Measurements from ENCODE around the gene NKIRAS2. TPM values are rescaled to one million over a fixed set of nuclear protein-coding genes. Genes with fewer than 3 reads are reported as not detected.

Gene NKIRAS2
- total RNA-seq, 1 experiment from 2014 or later = 22.4 TPM

GRCh38 chr17:42065201-42065600, 45.3 kb downstream of the NKIRAS2 start:
- Histone ChIP-seq H3K27me3 (ENCODE audit: control insufficient read depth, insufficient read depth, low read length) (no peaks in the 10 kb centered on the region), H3K4me3 (ENCODE audit: low read depth in 2 of 2, low read length in 2 of 2) (no peak overlapping the region), H3K27ac (ENCODE audit: low read length) (no peak overlapping the region), H3K4me1 (ENCODE audit: control insufficient read depth, insufficient read depth, low read length) (peaks cover 6% of the 10 kb centered on the region; the same call in 1 of the 2 replicates), H3K9me3 (ENCODE audit: control insufficient read depth, insufficient read depth, low read depth, low read length) (no peaks in the 10 kb centered on the region), H3K36me3 (ENCODE audit: control insufficient read depth, insufficient read depth, low read length) (no peaks in the 10 kb centered on the region)
- DNase-seq (ENCODE audit: low read depth, low spot score) (no peak), ATAC-seq (no peak)
- BruUV-seq (replicated peaks) = no TSS peak
- intact Hi-C loops (cut with micrococcal nuclease; ENCODE audit: unreplicated experiment) = no loop called here
- no peak for TF ChIP-seq POLR2AphosphoS5 (IDR thresholded peaks at IDR 0.05; ENCODE audit: low read depth, low read length)
- no peak for TF ChIP-seq CTCF (IDR thresholded peaks at IDR 0.05)
- no peak for TF ChIP-seq TCF7L2 (IDR thresholded peaks at IDR 0.05; ENCODE audit: low read depth, low read length)
- TF ChIP-seq SIN3A (IDR thresholded peaks at IDR 0.05; ENCODE audit: borderline replicate concordance, insufficient read depth, low read depth, low read length) = no peak
- ChIA-PET CTCF (no interaction called here), POLR2A (interaction anchor here (0.5 kb wide), 1 partner anchor 31 kb away, joined by 5 read pairs; no protein-coding TSS in a partner anchor)
- in situ Hi-C loops (cut with HindIII; ENCODE audit: low pct_unique_long_range_greater_than_20kb, low sequenced_read_pairs) = no loop called here

- peak; percentile 56 for ATAC-seq
- intact Hi-C loops (cut with micrococcal nuclease; ENCODE audit: unreplicated experiment) = no loop called here
- POLR2A ChIA-PET = no interaction called here
Observed at GRCh38 chr17:42067371-42068091, 47.6 kb downstream of the NKIRAS2 start.

GRCh38 chr17:42068979-42069378, 49.1 kb downstream of the NKIRAS2 start:
- in situ Hi-C loops (cut with HindIII; ENCODE audit: low pct_unique_long_range_greater_than_20kb, low sequenced_read_pairs) = no loop called here
- Histone ChIP-seq H3K4me1 (ENCODE audit: control insufficient read depth, insufficient read depth, low read length) (peaks cover 4% of the 10 kb centered on the region; the same call in 1 of the 2 replicates), H3K27me3 (ENCODE audit: control insufficient read depth, insufficient read depth, low read length) (no peaks in the 10 kb centered on the region), H3K9me3 (ENCODE audit: control insufficient read depth, insufficient read depth, low read depth, low read length) (no peaks in the 10 kb centered on the region), H3K4me3 (ENCODE audit: low read depth in 2 of 2, low read length in 2 of 2) (no peak overlapping the region), H3K27ac (ENCODE audit: low read length) (no peak overlapping the region), H3K36me3 (ENCODE audit: control insufficient read depth, insufficient read depth, low read length) (no peaks in the 10 kb centered on the region)
- ChIA-PET POLR2A (no interaction called here), CTCF (no interaction called here)
- no peak for TF ChIP-seq SIN3A (IDR thresholded peaks at IDR 0.05; ENCODE audit: borderline replicate concordance, insufficient read depth, low read depth, low read length)
- TF ChIP-seq REST (IDR thresholded peaks at IDR 0.05; ENCODE audit: insufficient read depth in 1 of 2, low read depth in 2 of 2, low read length in 1 of 2) = no peak
- TF ChIP-seq TCF7L2 (IDR thresholded peaks at IDR 0.05; ENCODE audit: low read depth, low read length) = no peak
- no peak for TF ChIP-seq CTCF (IDR thresholded peaks at IDR 0.05)
- TF ChIP-seq POLR2AphosphoS5 (IDR thresholded peaks at IDR 0.05; ENCODE audit: low read depth, low read length) = no peak
- DNase-seq (ENCODE audit: low read depth, low spot score) (no peak), ATAC-seq (no peak)
- BruUV-seq (replicated peaks) = no TSS peak
- intact Hi-C loops (cut with micrococcal nuclease; ENCODE audit: unreplicated experiment) = no loop called here

More at GRCh38 chr17:42067371-42068091, 47.6 kb downstream of the NKIRAS2 start:
- Histone ChIP-seq H3K9me3 (ENCODE audit: control insufficient read depth, insufficient read depth, low read depth, low read length) (no peaks in the 10 kb centered on the region), H3K27ac (ENCODE audit: low read length) (no peak overlapping the region), H3K4me1 (ENCODE audit: control insufficient read depth, insufficient read depth, low read length) (peaks cover 4% of the 10 kb centered on the region; the same call in 1 of the 2 replicates), H3K4me3 (ENCODE audit: low read depth in 2 of 2, low read length in 2 of 2) (no peak overlapping the region), H3K27me3 (ENCODE audit: control insufficient read depth, insufficient read depth, low read length) (no peaks in the 10 kb centered on the region), H3K36me3 (ENCODE audit: control insufficient read depth, insufficient read depth, low read length) (no peaks in the 10 kb centered on the region)
- no TSS peak for BruUV-seq (replicated peaks)
- DNase-seq (ENCODE audit: low read depth, low spot score) = peak; percentile 47
- CTCF ChIA-PET = interaction anchor here (0.6 to 1.0 kb wide), 2 partner anchors 31 to 236 kb away, joined by 3 read pairs; partner anchors contain the start of gene ZNF385C
- peak; percentile 83 for TF ChIP-seq CTCF (IDR thresholded peaks at IDR 0.05)
- TF ChIP-seq TCF7L2 (IDR thresholded peaks at IDR 0.05; ENCODE audit: low read depth, low read length) = no peak
- in situ Hi-C loops (cut with HindIII; ENCODE audit: low pct_unique_long_range_greater_than_20kb, low sequenced_read_pairs) = no loop called here
